ENCODE data around the gene TRIO.

The TRIO gene

GRCh38 chr5:14226554-14226953, 83.4 kb downstream of the TRIO start:
- DNase-seq (ENCODE audit: low read depth), result no peak
- H3K4me3 ChIP-seq (ENCODE audit: low read depth, low read length), result no peak overlapping the region
- TF ChIP-seq CTCF (conservative IDR thresholded peaks at IDR 0.05; ENCODE audit: low read depth, low read length), result no peak

GRCh38 chr5:14226992-14227391, 83.8 kb downstream of the TRIO start:
- H3K4me3 ChIP-seq (ENCODE audit: low read depth, low read length), result no peak overlapping the region
- no peak for TF ChIP-seq CTCF (conservative IDR thresholded peaks at IDR 0.05; ENCODE audit: low read depth, low read length)

DNA sequence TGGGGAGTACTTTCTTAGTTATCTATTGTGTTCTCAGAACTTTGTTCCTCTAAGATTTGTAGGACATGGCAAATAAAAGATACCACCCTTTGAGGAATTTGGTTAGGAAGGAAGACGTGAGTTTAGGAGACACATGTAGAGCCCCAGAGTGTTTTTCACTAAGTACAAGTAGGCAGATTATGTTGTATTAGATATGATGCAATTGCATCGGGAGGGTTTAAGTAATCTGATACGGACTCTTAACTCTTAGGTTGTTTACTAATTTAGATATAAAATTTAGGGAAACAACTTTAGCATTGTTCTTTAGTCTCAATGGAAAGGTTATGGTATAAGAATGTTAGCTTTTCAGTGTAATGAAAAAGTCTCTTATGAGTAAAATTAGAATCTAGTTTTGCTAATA, 84.4 kb downstream of the TRIO start:
- TF ChIP-seq CTCF (conservative IDR thresholded peaks at IDR 0.05; ENCODE audit: low read depth, low read length), result no peak
- no peak overlapping the region for H3K4me3 ChIP-seq (ENCODE audit: low read depth, low read length)

More at GRCh38 chr5:14226992-14227391, 83.8 kb downstream of the TRIO start:
- DNase-seq (ENCODE audit: low read depth), result no peak

GRCh38 chr5:14228219-14228618, 85.1 kb downstream of the TRIO start:
- no peak for TF ChIP-seq CTCF (conservative IDR thresholded peaks at IDR 0.05; ENCODE audit: low read depth, low read length)
- peak; percentile 50 for DNase-seq (ENCODE audit: low read depth)
- H3K4me3 ChIP-seq (ENCODE audit: low read depth, low read length), result no peak overlapping the region

More for the DNA sequence above, 84.4 kb downstream of the TRIO start:
- DNase-seq (ENCODE audit: low read depth), result no peak

- no peak for DNase-seq (ENCODE audit: low read depth)
- no peak for TF ChIP-seq CTCF (conservative IDR thresholded peaks at IDR 0.05; ENCODE audit: low read depth, low read length)
- no peak overlapping the region for H3K4me3 ChIP-seq (ENCODE audit: low read depth, low read length)
Measured at GRCh38 chr5:14229181-14229580, 86.0 kb downstream of the TRIO start.

DNA sequence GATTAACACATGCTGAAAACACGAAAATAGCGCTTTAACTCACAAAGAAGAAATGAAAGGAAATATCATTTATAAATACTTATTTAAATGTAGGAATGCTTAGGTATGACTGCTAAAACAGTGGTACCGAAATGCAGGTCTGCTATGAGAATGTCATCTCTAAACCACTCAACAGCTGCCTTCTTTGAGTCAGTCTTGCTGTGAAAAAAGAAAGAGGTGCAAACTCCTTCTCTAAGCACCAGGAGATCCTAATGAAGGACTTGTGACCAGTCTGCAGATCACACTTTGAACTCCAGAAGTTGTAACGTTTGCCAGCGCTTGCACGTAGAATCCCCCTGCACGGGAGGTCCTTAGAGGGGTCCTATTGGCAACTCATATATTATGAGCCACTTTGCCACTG, 86.6 kb downstream of the TRIO start:
- no peak overlapping the region for H3K4me3 ChIP-seq (ENCODE audit: low read depth, low read length)
- no peak for TF ChIP-seq CTCF (conservative IDR thresholded peaks at IDR 0.05; ENCODE audit: low read depth, low read length)
- DNase-seq (ENCODE audit: low read depth), result no peak

- no peak for DNase-seq (ENCODE audit: low read depth)
- no peak overlapping the region for H3K4me3 ChIP-seq (ENCODE audit: low read depth, low read length)
- no peak for TF ChIP-seq CTCF (conservative IDR thresholded peaks at IDR 0.05; ENCODE audit: low read depth, low read length)
Measured at GRCh38 chr5:14231156-14231555, 88.0 kb downstream of the TRIO start.

Measured in choroid plexus epithelial cell (primary cell).